ENCODE measurements around the gene PTGFRN.

PTGFRN gene

DNA sequence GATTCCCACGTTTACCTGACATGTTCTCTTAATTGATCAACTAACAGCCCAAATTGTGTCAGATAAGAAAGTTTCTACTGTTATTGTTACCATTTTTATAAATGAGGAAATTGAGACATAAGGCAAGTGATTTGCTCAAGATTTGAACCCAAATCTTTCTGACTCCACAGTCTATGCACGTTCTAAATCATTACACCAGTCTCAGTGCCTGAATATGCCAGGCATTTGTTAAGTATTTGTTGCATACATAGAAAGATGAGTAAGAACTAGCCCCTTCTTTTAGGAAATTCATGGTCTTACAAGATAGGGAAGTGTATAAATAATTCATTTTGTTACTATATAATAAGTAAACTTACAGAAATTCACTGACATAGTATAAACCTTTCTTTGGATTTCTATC lies 84.7 kb downstream of the PTGFRN start:
- TF ChIP-seq, protein P1, sequence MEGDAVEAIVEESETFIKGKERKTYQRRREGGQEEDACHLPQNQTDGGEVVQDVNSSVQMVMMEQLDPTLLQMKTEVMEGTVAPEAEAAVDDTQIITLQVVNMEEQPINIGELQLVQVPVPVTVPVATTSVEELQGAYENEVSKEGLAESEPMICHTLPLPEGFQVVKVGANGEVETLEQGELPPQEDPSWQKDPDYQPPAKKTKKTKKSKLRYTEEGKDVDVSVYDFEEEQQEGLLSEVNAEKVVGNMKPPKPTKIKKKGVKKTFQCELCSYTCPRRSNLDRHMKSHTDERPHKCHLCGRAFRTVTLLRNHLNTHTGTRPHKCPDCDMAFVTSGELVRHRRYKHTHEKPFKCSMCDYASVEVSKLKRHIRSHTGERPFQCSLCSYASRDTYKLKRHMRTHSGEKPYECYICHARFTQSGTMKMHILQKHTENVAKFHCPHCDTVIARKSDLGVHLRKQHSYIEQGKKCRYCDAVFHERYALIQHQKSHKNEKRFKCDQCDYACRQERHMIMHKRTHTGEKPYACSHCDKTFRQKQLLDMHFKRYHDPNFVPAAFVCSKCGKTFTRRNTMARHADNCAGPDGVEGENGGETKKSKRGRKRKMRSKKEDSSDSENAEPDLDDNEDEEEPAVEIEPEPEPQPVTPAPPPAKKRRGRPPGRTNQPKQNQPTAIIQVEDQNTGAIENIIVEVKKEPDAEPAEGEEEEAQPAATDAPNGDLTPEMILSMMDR (IDR thresholded peaks at IDR 0.05), result no peak
- TF ChIP-seq ZFX (IDR thresholded peaks at IDR 0.05; ENCODE audit: borderline replicate concordance), result no peak

DNA sequence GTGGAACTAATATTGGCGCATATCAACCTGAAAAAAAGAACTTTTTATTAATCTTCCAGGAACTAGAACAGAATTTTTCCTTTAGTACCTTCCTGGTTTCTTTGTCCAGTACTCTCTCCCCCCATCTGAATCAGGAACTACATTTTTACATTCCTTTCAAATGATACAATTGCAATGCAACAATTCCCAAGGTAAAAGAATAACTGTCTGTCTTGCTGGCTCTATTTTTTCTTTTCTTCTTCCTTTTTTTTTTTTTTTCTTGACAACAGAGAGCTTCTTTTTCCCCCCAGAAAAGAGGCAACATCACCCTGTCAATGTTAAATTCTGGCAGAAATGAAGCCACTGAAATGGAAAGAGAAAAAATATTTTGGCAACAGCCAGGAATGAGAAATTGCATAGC lies 87.3 kb downstream of the PTGFRN start:
- no peak overlapping the region for H3K27ac ChIP-seq
- TF ChIP-seq ZFX (IDR thresholded peaks at IDR 0.05; ENCODE audit: borderline replicate concordance), result no peak
- TF ChIP-seq, protein P1 (IDR thresholded peaks at IDR 0.05), result no peak

More for the DNA sequence above, 84.7 kb downstream of the PTGFRN start:
- H3K27ac ChIP-seq, result no peak overlapping the region

DNA sequence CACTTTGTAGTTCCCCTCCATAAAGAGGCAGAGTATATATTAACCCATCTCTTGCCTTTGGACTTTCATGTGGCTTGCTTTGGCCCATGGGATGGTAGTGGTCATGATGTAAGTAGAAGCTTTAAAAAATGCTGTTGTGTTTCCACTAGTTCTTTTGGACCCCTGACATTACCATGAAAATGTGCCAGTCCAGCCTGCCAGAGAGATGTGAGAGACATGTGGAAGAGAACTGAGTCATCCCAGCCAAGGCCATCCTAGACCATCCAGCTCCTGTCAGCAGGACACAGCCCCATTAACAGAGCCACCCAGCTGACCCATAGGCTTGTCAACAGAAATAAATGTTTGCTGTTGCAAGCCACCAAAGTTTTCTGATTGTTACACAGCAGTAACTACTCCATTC lies 87.9 kb downstream of the PTGFRN start:
- TF ChIP-seq, protein P1 (IDR thresholded peaks at IDR 0.05), result no peak
- TF ChIP-seq ZFX (IDR thresholded peaks at IDR 0.05; ENCODE audit: borderline replicate concordance), result no peak
- H3K27ac ChIP-seq, result no peak overlapping the region

DNA sequence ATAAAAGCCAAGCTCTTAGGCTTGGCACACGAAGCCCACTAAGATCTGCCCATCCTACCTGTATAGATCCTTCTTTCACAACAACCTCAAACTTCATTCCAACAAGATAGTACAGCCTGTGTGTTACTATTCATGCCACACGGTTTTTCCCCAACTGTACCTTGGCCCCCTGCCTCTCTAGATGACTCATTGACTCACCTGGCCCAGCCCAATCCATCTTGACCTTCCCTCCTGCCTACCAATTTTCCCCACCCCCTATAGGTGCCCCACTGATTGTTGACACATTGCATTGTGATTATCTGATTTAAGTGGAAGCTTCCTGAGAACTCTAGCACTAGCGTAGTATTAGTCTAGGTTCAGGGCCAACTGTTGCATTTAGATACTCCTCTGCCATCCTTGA lies 89.9 kb downstream of the PTGFRN start:
- no peak for TF ChIP-seq ZFX (IDR thresholded peaks at IDR 0.05; ENCODE audit: borderline replicate concordance)
- TF ChIP-seq, protein P1 (IDR thresholded peaks at IDR 0.05), result no peak
- no peak overlapping the region for H3K27ac ChIP-seq

DNA sequence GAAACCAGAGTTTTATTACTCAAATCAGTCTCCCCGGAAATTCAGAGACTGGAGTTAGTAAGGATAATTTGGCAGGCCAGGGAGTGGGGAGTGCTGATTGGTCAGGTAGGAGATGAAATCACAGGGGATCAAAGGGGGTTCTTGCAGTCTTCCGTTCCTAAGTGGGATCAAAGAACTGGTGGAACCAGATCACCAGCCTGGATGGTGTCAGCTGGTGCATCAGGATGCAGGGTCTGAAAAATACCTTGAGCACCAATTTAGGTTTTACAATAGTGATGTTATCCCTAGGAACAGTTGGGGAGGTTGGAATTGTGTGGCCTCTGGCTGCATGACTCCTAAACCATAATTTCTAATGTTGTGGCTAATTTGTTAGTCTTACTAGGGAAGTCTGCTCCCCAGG lies 90.4 kb downstream of the PTGFRN start:
- H3K27ac ChIP-seq, result no peak overlapping the region
- TF ChIP-seq, protein P1 (IDR thresholded peaks at IDR 0.05), result no peak
- TF ChIP-seq ZFX (IDR thresholded peaks at IDR 0.05; ENCODE audit: borderline replicate concordance), result no peak

DNA sequence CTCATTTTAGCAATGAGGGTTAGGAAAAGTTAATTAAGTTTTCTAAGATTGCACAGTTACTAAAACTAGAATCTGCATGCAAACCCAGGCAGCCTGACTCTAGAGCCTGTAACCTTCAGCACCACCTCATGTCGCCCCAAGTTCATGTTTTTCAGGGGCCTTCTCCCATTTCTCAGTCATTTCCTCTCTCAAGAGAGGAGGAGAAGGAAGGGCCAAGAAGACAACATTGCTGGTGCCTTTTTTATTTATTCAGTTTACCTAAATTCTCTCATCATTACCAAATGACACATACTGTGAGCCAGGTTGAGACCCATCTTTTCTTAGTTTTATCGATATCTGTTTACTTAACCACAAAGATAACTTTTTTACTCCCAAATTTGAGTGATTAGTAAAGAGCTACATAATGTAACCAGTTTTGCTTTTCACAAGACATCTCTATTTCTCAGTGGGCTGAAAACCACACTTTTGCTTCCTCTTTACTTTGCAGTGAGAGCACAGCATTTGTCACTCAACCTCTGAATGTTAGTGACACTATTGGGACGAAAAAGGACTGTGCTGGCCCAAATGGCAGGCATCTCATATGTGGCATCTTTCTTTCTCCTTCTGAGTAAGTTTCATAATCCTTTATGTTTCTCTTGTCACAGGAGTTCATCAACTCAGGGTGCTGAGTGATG lies 91.7 kb downstream of the PTGFRN start, which contains the start of gene CD101:
CD101 (plus strand) TSS at position 507 of the 674 bp plus-strand sequence; CDS start at position 565, 58 bp downstream.
- H3K27ac ChIP-seq, result no peak within 1 kb of the TSS
- no peak for TF ChIP-seq ZFX (IDR thresholded peaks at IDR 0.05; ENCODE audit: borderline replicate concordance)
- TF ChIP-seq, protein P1 (IDR thresholded peaks at IDR 0.05), result no peak

DNA sequence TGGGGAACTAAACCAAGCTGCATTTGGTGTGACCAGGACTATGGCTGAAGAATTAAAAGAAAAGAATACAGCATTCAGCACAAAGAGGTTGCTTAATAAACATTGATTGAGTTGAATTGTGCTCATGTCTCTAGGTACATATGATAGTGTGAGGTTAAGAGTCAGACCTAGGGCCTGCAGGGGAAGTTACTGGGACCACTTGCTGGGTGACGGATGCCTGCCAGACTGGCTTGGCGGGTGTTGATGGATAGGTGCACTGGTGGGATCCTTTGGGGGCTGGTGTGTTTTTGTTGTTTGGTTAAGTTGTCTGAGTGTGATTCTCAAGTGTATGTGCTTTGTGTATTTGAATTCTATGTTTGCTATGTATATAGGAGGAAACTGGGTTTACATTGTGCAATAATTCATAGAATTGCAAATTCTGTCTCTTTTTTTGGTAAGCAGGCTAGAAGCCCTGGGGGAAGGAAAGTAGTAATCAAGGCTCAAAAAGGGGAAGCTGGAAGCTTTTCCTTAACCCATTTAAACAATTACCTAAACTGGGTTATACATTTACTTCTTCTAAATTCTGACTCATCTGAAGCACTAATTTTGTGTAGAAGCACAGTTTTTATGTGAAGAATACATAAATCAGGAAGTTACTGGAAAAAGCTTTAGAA lies 93.6 kb downstream of the PTGFRN start:
- TF ChIP-seq, protein P1 (IDR thresholded peaks at IDR 0.05), result no peak
- TF ChIP-seq ZFX (IDR thresholded peaks at IDR 0.05; ENCODE audit: borderline replicate concordance), result no peak
- no peak overlapping the region for H3K27ac ChIP-seq

All from 22Rv1 (cell line).